GM19468 (cell line): ENCODE data around the gene TNRC6A.

Source experiments
- ATAC-seq: cut with Tn5 transposase; IDR thresholded peaks from one replicate; pipeline ENCODE4 v1.9.1; 2021; ENCODE audit warnings: mild to moderate bottlenecking, moderate library complexity, moderate number of reproducible peaks; ENCODE audit not compliant: unreplicated experiment; ENCODE audit errors: extremely low read depth

TNRC6A gene

GRCh38 chr16:24753437-24753836 is 24.0 kb downstream of the TNRC6A start:
- no peak for ATAC-seq

- no peak for ATAC-seq
Observed at GRCh38 chr16:24754543-24754942, 25.1 kb downstream of the TNRC6A start.

GRCh38 chr16:24755201-24755874 is 25.9 kb downstream of the TNRC6A start:
- no peak for ATAC-seq

DNA sequence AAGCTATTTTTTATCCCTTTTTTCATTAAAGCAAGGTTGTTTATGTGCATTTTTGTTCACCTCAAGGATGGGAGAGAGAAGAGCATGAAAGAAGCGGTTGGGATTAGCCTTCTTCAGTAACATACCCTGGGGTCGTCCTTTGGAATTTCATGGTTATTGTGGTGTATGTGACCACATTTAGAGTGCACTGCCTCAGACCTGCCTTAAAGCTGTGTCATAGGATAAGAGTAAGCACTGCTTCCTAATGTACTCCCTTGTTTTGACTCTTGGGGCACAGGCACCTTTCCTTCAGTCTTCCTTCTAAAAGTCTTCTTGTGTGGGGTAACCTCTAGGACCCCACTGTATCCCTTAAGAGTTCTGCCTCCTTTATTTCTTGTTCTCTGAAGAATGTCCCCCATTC is 28.9 kb downstream of the TNRC6A start:
- no peak for ATAC-seq

- no peak for ATAC-seq
Observed at GRCh38 chr16:24759006-24759405, 29.6 kb downstream of the TNRC6A start.

DNA sequence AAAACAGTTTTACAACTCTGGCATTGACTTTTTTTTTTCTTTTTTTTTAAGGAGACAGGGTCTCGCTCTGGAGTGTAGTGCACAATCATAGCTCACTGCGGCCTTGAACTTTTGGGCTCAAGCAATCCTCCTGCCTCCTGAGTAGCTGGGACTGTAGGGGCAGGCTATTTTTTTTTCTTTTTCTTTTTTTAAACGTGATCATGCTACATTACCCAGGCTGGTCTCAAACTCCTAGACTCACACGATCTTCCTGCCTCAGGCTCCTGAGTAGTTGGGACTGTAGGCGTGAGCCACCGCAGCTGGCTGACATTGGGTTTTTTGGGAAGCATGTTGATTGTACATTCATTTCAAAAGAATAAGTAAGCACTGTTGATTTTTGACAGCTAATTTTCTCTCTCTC is 32.1 kb downstream of the TNRC6A start:
- no peak for ATAC-seq

DNA sequence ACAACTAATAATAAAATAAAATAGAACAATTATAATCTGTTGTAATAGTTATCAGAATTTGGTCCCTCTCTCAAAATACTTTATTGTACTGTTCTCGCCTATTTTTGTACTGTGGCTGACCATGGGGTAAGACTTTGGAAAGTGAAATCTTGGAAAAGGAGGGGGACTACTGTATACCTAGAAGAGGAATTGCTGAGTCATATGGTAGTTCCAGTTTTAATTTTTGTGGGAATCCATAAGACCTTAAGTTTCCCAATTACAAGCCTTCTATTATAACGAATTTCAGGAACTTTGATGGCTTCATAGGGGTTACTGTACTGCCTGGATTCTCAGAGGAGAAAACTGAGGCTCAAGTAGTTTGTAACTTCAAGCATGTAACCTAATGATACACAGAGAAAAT is 35.5 kb downstream of the TNRC6A start:
- ATAC-seq = no peak

GRCh38 chr16:24766057-24766456 is 36.6 kb downstream of the TNRC6A start:
- no peak for ATAC-seq

- no peak for ATAC-seq
Observed at GRCh38 chr16:24769806-24770205, 40.4 kb downstream of the TNRC6A start.

GRCh38 chr16:24771132-24771778 is 41.8 kb downstream of the TNRC6A start:
- no peak for ATAC-seq

DNA sequence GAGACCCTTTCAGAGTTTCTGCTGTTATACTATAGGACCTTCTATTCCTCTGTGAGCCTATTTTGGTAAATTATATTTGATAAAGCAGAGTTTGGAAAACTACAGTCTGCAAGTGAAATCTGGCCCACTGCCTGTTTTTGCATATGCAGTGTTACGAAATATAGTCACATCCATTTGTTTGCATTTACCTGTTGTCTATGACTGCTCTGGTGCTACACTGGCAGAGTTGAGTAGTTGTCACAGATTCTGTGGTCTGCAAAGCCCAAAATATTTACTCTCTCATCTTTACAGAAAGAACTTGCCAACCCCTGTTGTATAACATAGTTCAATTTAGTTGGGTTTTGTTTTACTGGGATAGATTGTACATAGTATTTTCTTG is 42.3 kb downstream of the TNRC6A start:
- no peak for ATAC-seq

DNA sequence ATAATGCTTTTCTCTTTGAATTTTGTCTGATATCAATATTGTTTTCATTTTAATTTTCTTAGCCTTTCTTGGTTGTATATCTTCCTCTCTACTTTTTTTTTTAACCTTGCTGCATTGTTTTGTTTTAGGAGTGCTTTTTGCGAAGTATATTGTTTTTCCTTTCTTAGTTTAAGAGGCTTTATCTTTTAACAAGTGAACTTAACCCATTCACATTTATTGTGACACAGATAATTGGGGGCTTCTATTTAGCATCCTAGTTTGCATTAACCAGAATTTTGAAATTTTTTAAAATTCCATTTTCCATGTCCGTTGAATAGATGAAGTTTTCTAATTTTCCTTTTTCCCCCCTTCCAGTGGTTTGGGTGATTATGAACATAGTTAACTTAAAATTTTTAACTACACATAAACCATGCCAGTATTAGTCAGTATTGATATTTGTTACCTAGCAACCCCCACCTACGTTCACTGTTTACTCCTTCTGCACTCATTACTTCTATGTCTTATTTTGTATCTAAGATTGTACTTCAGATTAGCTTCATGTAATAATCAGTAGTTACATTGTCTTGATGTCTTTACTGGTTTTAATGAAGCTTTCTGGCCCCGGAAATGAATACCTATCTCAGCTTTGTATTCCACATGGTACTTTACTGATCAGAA is 44.4 kb downstream of the TNRC6A start:
- no peak for ATAC-seq

GRCh38 chr16:24774510-24774909 is 45.1 kb downstream of the TNRC6A start:
- no peak for ATAC-seq

- no peak for ATAC-seq
Observed at GRCh38 chr16:24775455-24775854, 46.0 kb downstream of the TNRC6A start.

DNA sequence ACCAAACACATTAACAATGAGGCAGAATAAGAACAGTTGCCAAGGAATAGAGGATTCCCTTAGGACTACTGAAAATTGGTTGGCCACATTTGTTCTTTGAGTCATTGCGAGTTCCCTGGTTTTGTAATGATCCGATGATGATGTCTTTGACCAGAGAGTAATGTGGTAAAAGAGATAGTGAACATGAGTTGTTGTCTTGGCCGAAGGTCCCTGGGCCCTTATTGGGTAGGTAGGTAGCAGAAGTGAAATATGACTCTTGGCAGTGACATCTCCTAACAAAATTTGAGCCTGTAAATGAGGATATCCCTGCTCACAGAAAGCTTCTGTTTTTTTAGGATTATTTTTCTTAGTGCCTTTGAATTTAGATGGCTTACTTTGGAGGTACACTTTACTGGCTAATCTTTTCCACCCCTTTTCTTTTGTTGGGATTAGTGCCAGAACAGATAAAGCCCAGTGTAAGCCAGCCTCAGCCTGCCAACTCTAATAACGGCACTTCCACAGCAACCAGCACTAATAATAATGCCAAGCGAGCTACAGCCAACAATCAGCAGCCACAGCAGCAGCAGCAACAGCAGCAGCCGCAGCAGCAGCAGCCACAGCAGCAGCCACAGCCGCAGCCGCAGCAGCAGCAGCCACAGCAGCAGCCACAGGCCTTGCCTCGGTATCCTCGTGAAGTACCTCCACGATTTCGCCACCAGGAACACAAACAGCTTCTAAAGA is 47.2 kb downstream of the TNRC6A start:
- ATAC-seq = no peak

- ATAC-seq = no peak
Observed at GRCh38 chr16:24778671-24779070, 49.2 kb downstream of the TNRC6A start.

DNA sequence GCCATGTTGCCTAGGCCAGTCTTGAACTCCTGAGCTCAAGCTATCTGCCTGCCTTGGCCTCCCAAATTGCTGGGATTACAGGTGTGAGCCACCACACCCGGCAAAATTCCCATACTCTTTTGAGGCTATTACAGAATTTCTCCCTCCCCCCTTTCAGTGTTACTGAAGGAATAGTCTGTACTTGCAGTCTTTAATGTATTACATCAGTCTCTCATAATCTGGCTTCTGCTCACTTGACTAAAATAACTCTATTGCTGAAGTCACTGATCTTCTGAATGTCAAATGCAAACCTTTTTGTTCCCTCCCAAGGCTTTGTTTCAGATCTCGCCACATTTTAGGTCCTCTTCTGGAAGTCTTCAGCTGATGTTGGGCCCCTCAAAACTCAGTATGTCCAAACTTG is 51.8 kb downstream of the TNRC6A start:
- no peak for ATAC-seq

DNA sequence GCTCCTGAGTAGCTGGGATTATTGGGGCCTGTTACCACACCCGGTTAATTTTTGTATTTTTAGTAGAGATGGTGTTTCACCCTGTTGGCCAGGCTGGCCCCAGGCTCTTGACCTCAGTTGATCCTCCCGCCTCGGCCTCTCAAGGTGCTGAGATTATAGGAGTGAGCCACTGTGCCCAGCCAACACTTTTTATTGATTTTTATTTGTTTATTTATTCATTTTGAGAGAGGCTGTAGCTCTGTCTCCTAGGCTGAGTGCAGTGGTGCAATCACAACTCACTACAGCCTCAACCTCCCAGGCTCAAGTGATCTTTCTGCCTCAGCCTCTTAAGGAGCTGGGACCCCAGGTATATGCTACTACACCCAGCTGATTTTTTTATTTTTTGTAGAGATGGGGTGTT is 54.7 kb downstream of the TNRC6A start:
- no peak for ATAC-seq

- no peak for ATAC-seq
Observed at GRCh38 chr16:24789881-24790280, 60.4 kb downstream of the TNRC6A start.

DNA sequence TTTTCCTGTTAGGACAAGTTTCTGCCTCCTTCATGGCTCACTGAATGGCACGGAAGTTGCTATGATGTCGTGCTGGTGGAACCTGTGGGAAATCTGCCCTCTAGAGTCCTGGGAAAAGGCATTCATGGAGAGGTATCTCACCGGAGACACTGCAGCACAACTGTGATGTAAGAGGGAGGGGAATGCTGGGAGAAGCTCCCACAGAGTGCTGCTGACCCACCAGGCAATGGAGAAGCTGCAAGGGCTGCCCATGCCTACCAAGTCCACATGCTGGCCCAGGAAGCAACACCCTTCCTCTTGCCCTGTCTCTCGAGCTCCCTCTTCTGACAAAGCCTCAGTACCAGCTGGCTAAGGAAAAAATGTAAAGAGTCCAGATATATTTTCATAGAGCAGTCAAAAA is 71.1 kb downstream of the TNRC6A start:
- ATAC-seq = no peak

- ATAC-seq = no peak
Observed at GRCh38 chr16:24801761-24802302, 72.4 kb downstream of the TNRC6A start.
